ENCODE measurements around the gene MRGPRE. TPM values are rescaled to one million over a fixed set of nuclear protein-coding genes. Genes with fewer than 3 reads are reported as not detected.

Gene MRGPRE
- total RNA-seq, 1 donor from 2014 or later, result not detected

GRCh38 chr11:3201677-3202181 lies 30.5 kb downstream of the MRGPRE start:
- FAIRE-seq, result no peak

GRCh38 chr11:3201112-3201581 lies 31.1 kb downstream of the MRGPRE start:
- no peak overlapping the region for H3K4me3 ChIP-seq (ENCODE audit: low read depth, low read length)
- H3K27me3 ChIP-seq (ENCODE audit: control insufficient read depth, insufficient read depth, low read length), result peaks cover 33% of the 10 kb centered on the region
- no peak for TF ChIP-seq CTCF (IDR thresholded peaks at IDR 0.05; ENCODE audit: insufficient read depth, low read length, severe bottlenecking)
- DNase-seq (ENCODE audit: low read depth) (no peak), FAIRE-seq (no peak)
- H3K36me3 ChIP-seq (ENCODE audit: control insufficient read depth, insufficient read depth, low read length), result no peaks in the 10 kb centered on the region

More at GRCh38 chr11:3201677-3202181, 30.5 kb downstream of the MRGPRE start:
- Histone ChIP-seq H3K27me3 (ENCODE audit: control insufficient read depth, insufficient read depth, low read length) (peaks cover 33% of the 10 kb centered on the region), H3K36me3 (ENCODE audit: control insufficient read depth, insufficient read depth, low read length) (no peaks in the 10 kb centered on the region), H3K4me3 (ENCODE audit: low read depth, low read length) (no peak overlapping the region)
- no peak for TF ChIP-seq CTCF (IDR thresholded peaks at IDR 0.05; ENCODE audit: insufficient read depth, low read length, severe bottlenecking)
- DNase-seq (ENCODE audit: low read depth), result no peak

- H3K27me3 ChIP-seq (ENCODE audit: control insufficient read depth, insufficient read depth, low read length), result peaks cover 32% of the 10 kb centered on the region
- no peak for DNase-seq (ENCODE audit: low read depth)
- no peak overlapping the region for H3K4me3 ChIP-seq (ENCODE audit: low read depth, low read length)
- H3K36me3 ChIP-seq (ENCODE audit: control insufficient read depth, insufficient read depth, low read length), result no peaks in the 10 kb centered on the region
- FAIRE-seq, result no peak
- TF ChIP-seq CTCF (IDR thresholded peaks at IDR 0.05; ENCODE audit: insufficient read depth, low read length, severe bottlenecking), result no peak
Measured at GRCh38 chr11:3200388-3201111, 31.7 kb downstream of the MRGPRE start.

- H3K4me3 ChIP-seq (ENCODE audit: low read depth, low read length), result no peak overlapping the region
- DNase-seq (ENCODE audit: low read depth), result no peak
- FAIRE-seq, result no peak
- H3K36me3 ChIP-seq (ENCODE audit: control insufficient read depth, insufficient read depth, low read length), result no peaks in the 10 kb centered on the region
- TF ChIP-seq CTCF (IDR thresholded peaks at IDR 0.05; ENCODE audit: insufficient read depth, low read length, severe bottlenecking), result no peak
- peaks cover 31% of the 10 kb centered on the region for H3K27me3 ChIP-seq (ENCODE audit: control insufficient read depth, insufficient read depth, low read length)
Measured at GRCh38 chr11:3199537-3200295, 32.5 kb downstream of the MRGPRE start.

GRCh38 chr11:3198815-3199214 lies 33.4 kb downstream of the MRGPRE start:
- H3K4me3 ChIP-seq (ENCODE audit: low read depth, low read length), result no peak overlapping the region
- peaks cover 25% of the 10 kb centered on the region for H3K27me3 ChIP-seq (ENCODE audit: control insufficient read depth, insufficient read depth, low read length)
- no peak for TF ChIP-seq CTCF (IDR thresholded peaks at IDR 0.05; ENCODE audit: insufficient read depth, low read length, severe bottlenecking)
- DNase-seq (ENCODE audit: low read depth), result no peak
- H3K36me3 ChIP-seq (ENCODE audit: control insufficient read depth, insufficient read depth, low read length), result no peaks in the 10 kb centered on the region
- no peak for FAIRE-seq

Measured in bronchial epithelial cell (primary cell).